Neural progenitor cell (in vitro differentiated cells): ENCODE measurements around the gene SLC5A8. TPM values are rescaled to one million over a fixed set of nuclear protein-coding genes. Genes with fewer than 3 reads are reported as not detected.

Source experiments
- DNase-seq: peaks from one replicate; pipeline ENCODE4 v3.0.0-alpha.2; 2016; ENCODE audit warnings: low spot score
- H2AFZ ChIP-seq: fragments of 200-600 bp; sonication (generic); replicated peaks from 2 replicates; pipeline ENCODE4 v1.6.1; 2016; ENCODE audit warnings: antibody characterized with exemption
- H3F3A ChIP-seq: fragments of 200-600 bp; sonication (generic); 2 replicates; pipeline ENCODE4 v1.6.1; 2016; ENCODE audit warnings: antibody characterized with exemption, low read depth
- H3K27ac ChIP-seq: fragments of 200-600 bp; sonication (generic); 2 replicates; pipeline ENCODE4 v1.5.1; 2016; ENCODE audit warnings: mild to moderate bottlenecking
- H3K27me3 ChIP-seq: fragments of 200-600 bp; sonication (generic); 2 replicates; pipeline ENCODE4 v1.6.1; 2016; ENCODE audit warnings: mild to moderate bottlenecking, moderate library complexity
- H3K36me3 ChIP-seq: fragments of 200-600 bp; sonication (generic); 2 replicates; pipeline ENCODE4 v1.5.1; 2016
- H3K4me1 ChIP-seq: fragments of 200-600 bp; sonication (generic); 2 replicates; pipeline ENCODE4 v1.6.1; 2016; ENCODE audit warnings: mixed run types
- H3K4me2 ChIP-seq: fragments of 200-600 bp; sonication (generic); 2 replicates; pipeline ENCODE4 v1.6.1; 2016
- H3K4me3 ChIP-seq: fragments of 200-600 bp; sonication (generic); 2 replicates; pipeline ENCODE4 v1.5.1; 2016
- H3K79me2 ChIP-seq: fragments of 200-600 bp; sonication (generic); 2 replicates; pipeline ENCODE4 v1.6.1; 2016; ENCODE audit warnings: low read depth
- H3K9ac ChIP-seq: fragments of 200-600 bp; sonication (generic); 2 replicates; pipeline ENCODE4 v1.6.1; 2016
- H3K9me3 ChIP-seq: fragments of 200-600 bp; sonication (generic); 2 replicates; pipeline ENCODE4 v1.5.1; 2016; ENCODE audit warnings: low read depth
- H4K20me1 ChIP-seq: fragments of 200-600 bp; sonication (generic); 2 replicates; pipeline ENCODE4 v1.6.1; 2016; ENCODE audit warnings: low read depth
- H3K27ac Mint-ChIP-seq: 3 replicates; pipeline ENCODE4 v1.8.0; 2021; ENCODE audit warnings: mixed read lengths
- H3K27me3 Mint-ChIP-seq: 2 replicates; pipeline ENCODE4 v1.8.0; 2022; ENCODE audit warnings: low read depth, mild to moderate bottlenecking, inconsistent platforms, moderate library complexity, mixed read lengths; ENCODE audit not compliant: insufficient read depth
- H3K36me3 Mint-ChIP-seq: 3 replicates; pipeline ENCODE4 v1.8.0; 2021; ENCODE audit warnings: mixed read lengths
- H3K4me1 Mint-ChIP-seq: 3 replicates; pipeline ENCODE4 v1.8.0; 2021; ENCODE audit warnings: mixed read lengths
- H3K4me3 Mint-ChIP-seq: 3 replicates; pipeline ENCODE4 v1.8.0; 2021; ENCODE audit warnings: mild to moderate bottlenecking, moderate library complexity, mixed read lengths
- H3K9me3 Mint-ChIP-seq: 3 replicates; pipeline ENCODE4 v1.8.0; 2020; ENCODE audit warnings: mixed read lengths
- CTCF ChIP-seq: fragments of 200-600 bp; sonication (generic); IDR thresholded peaks from 2 replicates; pipeline ENCODE4 v1.5.1; 2017; ENCODE audit warnings: antibody characterized with exemption, mild to moderate bottlenecking
- EZH2 ChIP-seq: fragments of 200-600 bp; sonication (generic); IDR thresholded peaks from 2 replicates; pipeline ENCODE4 v1.6.1; 2017; ENCODE audit warnings: antibody characterized with exemption, mild to moderate bottlenecking, moderate library complexity
- EZH2phosphoT487 ChIP-seq: fragments of 200-600 bp; sonication (generic); IDR thresholded peaks from 2 replicates; pipeline ENCODE4 v1.6.1; 2017; ENCODE audit warnings: antibody characterized with exemption
- total RNA-seq: library from RNA; depleted of rRNA; stranded (reverse); fragments of >200 nt; gene quantifications from 2 replicates; pipeline ENCODE4 v1.2.3, GENCODE V29; 2015; ENCODE audit warnings: low replicate concordance

SLC5A8 gene
- total RNA-seq, 1 donor from 2014 or later, result not detected

- TF ChIP-seq CTCF (no peak), EZH2 (no peak), EZH2phosphoT487 (no peak)
- H3K4me3 Mint-ChIP-seq, result no peak overlapping the region
- no peaks in the 10 kb centered on the region for H3K9me3 Mint-ChIP-seq
- Histone ChIP-seq H2AFZ (no peak overlapping the region), H3K27ac (no peak overlapping the region), H4K20me1 (no peaks in the 10 kb centered on the region), H3K79me2 (no peaks in the 10 kb centered on the region), H3K27me3 (no peaks in the 10 kb centered on the region), H3K4me3 (no peak overlapping the region), H3K36me3 (no peaks in the 10 kb centered on the region), H3K9ac (no peak overlapping the region), H3F3A (no peaks in the 10 kb centered on the region), H3K9me3 (no peaks in the 10 kb centered on the region), H3K4me2 (no peak overlapping the region), H3K4me1 (no peaks in the 10 kb centered on the region)
- no peak overlapping the region for H3K27ac Mint-ChIP-seq
- H3K36me3 Mint-ChIP-seq, result no peaks in the 10 kb centered on the region
- DNase-seq, result no peak
- no peaks in the 10 kb centered on the region for H3K4me1 Mint-ChIP-seq
- no peaks in the 10 kb centered on the region for H3K27me3 Mint-ChIP-seq
Observed at GRCh38 chr12:101186291-101186690, 23.7 kb downstream of the SLC5A8 start.

GRCh38 chr12:101181776-101182175 is 28.3 kb downstream of the SLC5A8 start:
- Histone ChIP-seq H3K27ac (no peak overlapping the region), H3K27me3 (no peaks in the 10 kb centered on the region), H3K4me3 (no peak overlapping the region), H3K4me2 (no peak overlapping the region), H4K20me1 (no peaks in the 10 kb centered on the region), H3K9me3 (no peaks in the 10 kb centered on the region), H2AFZ (no peak overlapping the region), H3K36me3 (no peaks in the 10 kb centered on the region), H3K79me2 (no peaks in the 10 kb centered on the region), H3K9ac (no peak overlapping the region), H3K4me1 (no peaks in the 10 kb centered on the region), H3F3A (no peaks in the 10 kb centered on the region)
- TF ChIP-seq EZH2 (no peak), CTCF (no peak), EZH2phosphoT487 (no peak)
- Mint-ChIP-seq H3K4me1 (no peaks in the 10 kb centered on the region), H3K9me3 (no peaks in the 10 kb centered on the region), H3K36me3 (no peaks in the 10 kb centered on the region), H3K4me3 (no peak overlapping the region), H3K27ac (no peak overlapping the region), H3K27me3 (no peaks in the 10 kb centered on the region)
- no peak for DNase-seq

- H3K79me2 ChIP-seq, result no peaks in the 10 kb centered on the region
- Mint-ChIP-seq H3K27ac (no peak overlapping the region), H3K27me3 (peaks cover 4% of the 10 kb centered on the region), H3K9me3 (no peaks in the 10 kb centered on the region), H3K36me3 (no peaks in the 10 kb centered on the region), H3K4me3 (no peak overlapping the region), H3K4me1 (no peaks in the 10 kb centered on the region)
- H3K4me3 ChIP-seq, result no peak overlapping the region
- H3K9ac ChIP-seq, result no peak overlapping the region
- no peak for DNase-seq
- H3K4me2 ChIP-seq, result no peak overlapping the region
- no peaks in the 10 kb centered on the region for H3F3A ChIP-seq
- TF ChIP-seq CTCF, result no peak
- no peak for TF ChIP-seq EZH2phosphoT487
- no peak for TF ChIP-seq EZH2
- no peaks in the 10 kb centered on the region for H3K4me1 ChIP-seq
- no peaks in the 10 kb centered on the region for H3K36me3 ChIP-seq
- H3K27me3 ChIP-seq, result peaks cover 3% of the 10 kb centered on the region
- H3K27ac ChIP-seq, result no peak overlapping the region
- H2AFZ ChIP-seq, result no peak overlapping the region
- no peaks in the 10 kb centered on the region for H4K20me1 ChIP-seq
- no peaks in the 10 kb centered on the region for H3K9me3 ChIP-seq
Observed at GRCh38 chr12:101174541-101174940, 35.5 kb downstream of the SLC5A8 start.
